Right lobe of liver (tissue), 6 donors: ENCODE results near the gene PDGFA. TPM values are rescaled to one million over a fixed set of nuclear protein-coding genes. Genes with fewer than 3 reads are reported as not detected.

ENCODE experiments used
- ATAC-seq, 4 donors: fragments of 200-7000 bp; cut with Tn5 transposase; one replicate each; pipeline ENCODE4 v1.9.1; 2020; ENCODE audit warnings: mild to moderate bottlenecking in 4 of 4, moderate library complexity in 4 of 4
- DNase-seq, 3 donors: peaks; one replicate each; pipeline ENCODE4 v3.0.0-alpha.2; 2020
- H3K27ac ChIP-seq, 3 donors: fragments of 200-600 bp; one replicate each; pipeline ENCODE4 v1.8.0; 2022
- H3K27me3 ChIP-seq, 2 donors: fragments of 200-600 bp; one replicate each; pipeline ENCODE4 v1.8.0; 2022
- H3K36me3 ChIP-seq, 4 donors: fragments of 200-600 bp; sonication (generic) in 1 of 4; one replicate each; pipeline versions ENCODE4 v1.5.1 to v1.8.0; 2017 to 2022; ENCODE audit warnings: control low read depth in 1 of 4
- H3K4me1 ChIP-seq, 4 donors: fragments of 200-600 bp; sonication (generic) in 1 of 4; one replicate each; pipeline versions ENCODE4 v1.5.1 to v1.8.0; 2017 to 2022; ENCODE audit warnings: control low read depth in 1 of 4
- H3K4me3 ChIP-seq, 3 donors: fragments of 200-600 bp; one replicate each; pipeline ENCODE4 v1.8.0; 2022
- H3K9me3 ChIP-seq, 4 donors: fragments of 200-600 bp; sonication (generic) in 1 of 4; one replicate each; pipeline versions ENCODE4 v1.5.1 to v1.8.0; 2017 to 2022; ENCODE audit warnings: control low read depth in 1 of 4
- CTCF ChIP-seq, 4 donors: fragments of 200-600 bp in 3 of 4; fragments of 450-650 bp in 1 of 4; IDR thresholded peaks; one replicate each; pipeline versions ENCODE4 v1.5.1 to v1.8.0; 2016 to 2022; ENCODE audit warnings: antibody characterized with exemption in 4 of 4, mild to moderate bottlenecking in 2 of 4
- POLR2A ChIP-seq: fragments of 450-650 bp; IDR thresholded peaks from one replicate; pipeline ENCODE4 v1.6.1; 2017; ENCODE audit warnings: antibody characterized with exemption, mild to moderate bottlenecking
- WGBS: methylation state at CpG from one replicate; pipeline ENCODE4 v1.1.6; 2018; ENCODE audit warnings: low coverage, low lambda C conversion rate; ENCODE audit not compliant: insufficient coverage; ENCODE audit errors: missing lambda C conversion rate; 5-methylcytosine and 5-hydroxymethylcytosine counted together
- intact Hi-C, 2 donors: fragments of 100-400 bp; cut with DNase I; formaldehyde crosslinking; loops; one replicate each; pipeline versions ENCODE4 v1.11.2 to v1.14.1; 2022
- total RNA-seq, 6 experiments: library from RNA; depleted of rRNA in 2 of 6; stranded (reverse); fragments of >200 nt in 2 of 6; fragmentation: NEBNext Ultra II Directional in 3 of 6; extraction: Animal tissue kit (Norgen Biotek cat#: 25700) in 3 of 6; gene quantifications; one replicate each; pipeline versions ENCODE4 v1.1.0 to v1.2.4, GENCODE V29; 2016 to 2023
- donor health status: DM: no; HTN: yes; CAD: no.
- donor health status: DM: no; HTN: no; CAD: no.
- donor health status: DM: no; HTN: no; CAD: no.
- donor health status: DM: no; HTN: yes; CAD: no.
- donor health status: DM: no; HTN: yes; CAD: no.

Gene PDGFA
- total RNA-seq, 6 experiments from 2014 or later: 2.3 to 20.9 (median 8.4) TPM

GRCh38 chr7:556837-557557 lies 37.4 kb upstream of the PDGFA start:
- Histone ChIP-seq H3K27ac (no peak overlapping the region), H3K36me3 (no peaks in the 10 kb centered on the region), H3K4me3 (no peak overlapping the region), H3K4me1 (no peaks in the 10 kb centered on the region), H3K9me3 (no peaks in the 10 kb centered on the region), H3K27me3 (no peaks in the 10 kb centered on the region)
- DNase-seq (no peak), ATAC-seq (no peak)
- TF ChIP-seq CTCF (IDR thresholded peaks at IDR 0.05): no peak
- no peak for TF ChIP-seq POLR2A
- intact Hi-C loops: no loop called here
- WGBS: 92% methylated on average over 7 of the region's 32 CpGs

GRCh38 chr7:556291-556826 lies 36.7 kb upstream of the PDGFA start:
- Histone ChIP-seq H3K4me3 (no peak overlapping the region), H3K4me1 (no peaks in the 10 kb centered on the region), H3K27ac (no peak overlapping the region), H3K9me3 (no peaks in the 10 kb centered on the region), H3K36me3 (no peaks in the 10 kb centered on the region), H3K27me3 (no peaks in the 10 kb centered on the region)
- WGBS: 91% methylated on average over 13 of the region's 30 CpGs
- intact Hi-C loops: no loop called here
- no peak for TF ChIP-seq CTCF (IDR thresholded peaks at IDR 0.05)
- ATAC-seq: no peak
- no peak for DNase-seq

- H3K27ac ChIP-seq: no peak overlapping the region
- H3K9me3 ChIP-seq: no peaks in the 10 kb centered on the region
- TF ChIP-seq CTCF (IDR thresholded peaks at IDR 0.05): no peak
- TF ChIP-seq POLR2A: no peak
- ATAC-seq (no peak), DNase-seq (no peak)
- H3K36me3 ChIP-seq: no peaks in the 10 kb centered on the region
- no peaks in the 10 kb centered on the region for H3K27me3 ChIP-seq
- 92% methylated on average over 5 of the region's 18 CpGs for WGBS
- no peaks in the 10 kb centered on the region for H3K4me1 ChIP-seq
- H3K4me3 ChIP-seq: no peak overlapping the region
- intact Hi-C loops: no loop called here
Measured at GRCh38 chr7:555551-556160, 36.0 kb upstream of the PDGFA start.

GRCh38 chr7:553636-554111 lies 34.0 kb upstream of the PDGFA start:
- 40% methylated on average over 1 of the region's 18 CpGs for WGBS
- peak in 1 of 4 donors; percentile 22 for ATAC-seq

More at GRCh38 chr7:553636-554111, 34.0 kb upstream of the PDGFA start:
- TF ChIP-seq CTCF (IDR thresholded peaks at IDR 0.05): no peak
- no peak for TF ChIP-seq POLR2A
- Histone ChIP-seq H3K27me3 (no peaks in the 10 kb centered on the region), H3K36me3 (no peaks in the 10 kb centered on the region), H3K4me1 (no peaks in the 10 kb centered on the region), H3K4me3 (no peak overlapping the region), H3K27ac (no peak overlapping the region), H3K9me3 (no peaks in the 10 kb centered on the region)
- no peak for DNase-seq
- intact Hi-C loops: no loop called here
